Ovary (tissue), 3 donors: ENCODE measurements around the gene KCTD16.

Source experiments
- CTCF ChIP-seq, 3 donors: fragments of 450-650 bp in 2 of 3; fragments of 200-600 bp in 1 of 3; IDR thresholded peaks; one replicate each; pipeline versions ENCODE4 v1.5.1 to v1.8.0; 2016 to 2022; ENCODE audit warnings: antibody characterized with exemption in 3 of 3, mild to moderate bottlenecking in 1 of 3
- EP300 ChIP-seq: sonication (generic); formaldehyde crosslinking; IDR thresholded peaks from one replicate; pipeline ENCODE4 v1.6.1; 2017; ENCODE audit warnings: antibody characterized with exemption
- POLR2A ChIP-seq: fragments of 450-650 bp; IDR thresholded peaks from one replicate; pipeline ENCODE4 v1.6.1; 2017; ENCODE audit warnings: antibody characterized with exemption, mild to moderate bottlenecking, moderate library complexity
- donor health status: DM: no; HTN: no; CAD: no.

- TF ChIP-seq CTCF (IDR thresholded peaks at IDR 0.05) (no peak), POLR2A (no peak), EP300 (no peak)
Measured at GRCh38 chr5:144438237-144438636, 267.6 kb downstream of the KCTD16 start.
